KMS-11 (cell line): ENCODE measurements around the gene HDAC3.

Experiments used
- H2AFZ ChIP-seq: fragments of 200-600 bp; sonication (generic); 2 replicates; pipeline ENCODE4 v1.6.1; 2016; ENCODE audit warnings: antibody characterized with exemption, mixed run types, low read depth
- H3K27ac ChIP-seq: fragments of 200-600 bp; sonication (generic); 2 replicates; pipeline ENCODE4 v1.6.1; 2016; ENCODE audit warnings: mild to moderate bottlenecking, mixed run types
- H3K27me3 ChIP-seq: fragments of 200-600 bp; sonication (generic); 2 replicates; pipeline ENCODE4 v1.6.1; 2017; ENCODE audit warnings: mild to moderate bottlenecking, low read depth, mixed run types, moderate library complexity; ENCODE audit not compliant: insufficient read depth
- H3K36me3 ChIP-seq: fragments of 200-600 bp; sonication (generic); 2 replicates; pipeline ENCODE4 v1.6.1; 2017; ENCODE audit warnings: mild to moderate bottlenecking, mixed run types; ENCODE audit not compliant: insufficient read depth
- H3K4me1 ChIP-seq: fragments of 200-600 bp; sonication (generic); 2 replicates; pipeline ENCODE4 v1.6.1; 2016; ENCODE audit warnings: mild to moderate bottlenecking, low read depth, mixed run types; ENCODE audit not compliant: poor library complexity, severe bottlenecking
- H3K4me2 ChIP-seq: fragments of 200-600 bp; sonication (generic); 2 replicates; pipeline ENCODE4 v1.7.0; 2016; ENCODE audit warnings: mild to moderate bottlenecking, mixed run types
- H3K4me3 ChIP-seq: fragments of 200-600 bp; sonication (generic); IDR thresholded peaks from 2 replicates; pipeline ENCODE4 v1.6.1; 2017; ENCODE audit warnings: low read depth, low read length, mixed read lengths; ENCODE audit not compliant: insufficient read depth
- H3K79me2 ChIP-seq: fragments of 200-600 bp; sonication (generic); 2 replicates; pipeline ENCODE4 v1.6.1; 2016; ENCODE audit warnings: low read depth, mixed run types; ENCODE audit not compliant: insufficient read depth
- H3K9ac ChIP-seq: fragments of 200-600 bp; sonication (generic); 2 replicates; pipeline ENCODE4 v1.6.1; 2016; ENCODE audit warnings: mild to moderate bottlenecking, mixed run types
- H4K20me1 ChIP-seq: fragments of 200-600 bp; sonication (generic); 2 replicates; pipeline ENCODE4 v1.6.1; 2016; ENCODE audit warnings: mild to moderate bottlenecking, mixed run types; ENCODE audit not compliant: insufficient read depth
- TF ChIP-seq, protein P1 (sequence below): fragments of 200-600 bp; sonication (generic); conservative IDR thresholded peaks from 2 replicates; pipeline ENCODE4 v1.6.1; 2017; ENCODE audit warnings: low read depth, mild to moderate bottlenecking, antibody characterized with exemption, low read length, moderate library complexity, mixed read lengths

HDAC3 gene

DNA sequence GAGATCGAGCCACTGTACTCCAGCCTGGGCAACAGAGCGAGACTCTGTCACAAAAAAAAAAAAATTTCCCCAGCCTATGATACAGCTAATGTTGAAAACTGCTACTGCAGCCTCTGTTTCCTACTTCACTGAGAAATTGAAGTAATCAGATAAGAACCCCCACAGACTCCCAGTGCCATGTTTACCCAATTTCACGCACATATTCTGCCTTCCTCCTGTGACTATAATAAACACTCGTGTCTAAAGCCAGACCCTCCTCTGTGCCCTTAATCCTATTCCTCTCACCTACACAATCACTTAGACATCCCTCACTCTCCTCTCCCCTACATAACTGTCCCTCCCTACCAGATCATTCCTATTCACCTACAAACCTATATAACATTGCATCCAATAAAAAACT, 39.0 kb upstream of the HDAC3 start:
- TF ChIP-seq, protein P1, sequence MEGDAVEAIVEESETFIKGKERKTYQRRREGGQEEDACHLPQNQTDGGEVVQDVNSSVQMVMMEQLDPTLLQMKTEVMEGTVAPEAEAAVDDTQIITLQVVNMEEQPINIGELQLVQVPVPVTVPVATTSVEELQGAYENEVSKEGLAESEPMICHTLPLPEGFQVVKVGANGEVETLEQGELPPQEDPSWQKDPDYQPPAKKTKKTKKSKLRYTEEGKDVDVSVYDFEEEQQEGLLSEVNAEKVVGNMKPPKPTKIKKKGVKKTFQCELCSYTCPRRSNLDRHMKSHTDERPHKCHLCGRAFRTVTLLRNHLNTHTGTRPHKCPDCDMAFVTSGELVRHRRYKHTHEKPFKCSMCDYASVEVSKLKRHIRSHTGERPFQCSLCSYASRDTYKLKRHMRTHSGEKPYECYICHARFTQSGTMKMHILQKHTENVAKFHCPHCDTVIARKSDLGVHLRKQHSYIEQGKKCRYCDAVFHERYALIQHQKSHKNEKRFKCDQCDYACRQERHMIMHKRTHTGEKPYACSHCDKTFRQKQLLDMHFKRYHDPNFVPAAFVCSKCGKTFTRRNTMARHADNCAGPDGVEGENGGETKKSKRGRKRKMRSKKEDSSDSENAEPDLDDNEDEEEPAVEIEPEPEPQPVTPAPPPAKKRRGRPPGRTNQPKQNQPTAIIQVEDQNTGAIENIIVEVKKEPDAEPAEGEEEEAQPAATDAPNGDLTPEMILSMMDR: no peak
- no peak overlapping the region for H3K27ac ChIP-seq
- H3K36me3 ChIP-seq: no peaks in the 10 kb centered on the region
- no peaks in the 10 kb centered on the region for H3K79me2 ChIP-seq
- no peak overlapping the region for H2AFZ ChIP-seq
- H3K4me2 ChIP-seq: no peak overlapping the region
- H3K27me3 ChIP-seq: no peaks in the 10 kb centered on the region
- no peak overlapping the region for H3K4me3 ChIP-seq
- no peaks in the 10 kb centered on the region for H3K4me1 ChIP-seq
- H3K9ac ChIP-seq: no peak overlapping the region
- no peaks in the 10 kb centered on the region for H4K20me1 ChIP-seq

DNA sequence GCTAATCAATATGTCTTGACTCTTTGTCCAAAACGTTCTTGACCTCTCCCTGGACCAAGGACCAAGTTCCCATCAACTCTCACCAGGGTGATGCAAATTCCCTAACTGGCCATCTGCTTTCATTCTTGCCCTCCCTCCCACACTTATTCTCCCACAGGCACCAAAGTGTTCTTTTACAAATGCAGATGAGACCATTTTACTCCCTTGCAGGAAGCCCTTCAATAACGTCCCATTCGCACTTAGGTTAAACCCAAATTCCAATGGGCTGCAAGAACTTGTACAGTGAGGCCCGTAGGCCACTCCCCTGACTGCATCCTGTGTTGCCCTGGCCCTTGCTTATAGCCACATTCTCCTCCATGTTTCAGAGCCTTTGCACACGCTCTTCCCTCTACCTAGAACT, 38.1 kb upstream of the HDAC3 start:
- Histone ChIP-seq H4K20me1 (no peaks in the 10 kb centered on the region), H2AFZ (no peak overlapping the region), H3K79me2 (no peaks in the 10 kb centered on the region), H3K9ac (no peak overlapping the region), H3K4me3 (no peak overlapping the region), H3K27me3 (no peaks in the 10 kb centered on the region), H3K4me2 (no peak overlapping the region), H3K27ac (no peak overlapping the region), H3K36me3 (no peaks in the 10 kb centered on the region), H3K4me1 (no peaks in the 10 kb centered on the region)
- TF ChIP-seq, protein P1: no peak

DNA sequence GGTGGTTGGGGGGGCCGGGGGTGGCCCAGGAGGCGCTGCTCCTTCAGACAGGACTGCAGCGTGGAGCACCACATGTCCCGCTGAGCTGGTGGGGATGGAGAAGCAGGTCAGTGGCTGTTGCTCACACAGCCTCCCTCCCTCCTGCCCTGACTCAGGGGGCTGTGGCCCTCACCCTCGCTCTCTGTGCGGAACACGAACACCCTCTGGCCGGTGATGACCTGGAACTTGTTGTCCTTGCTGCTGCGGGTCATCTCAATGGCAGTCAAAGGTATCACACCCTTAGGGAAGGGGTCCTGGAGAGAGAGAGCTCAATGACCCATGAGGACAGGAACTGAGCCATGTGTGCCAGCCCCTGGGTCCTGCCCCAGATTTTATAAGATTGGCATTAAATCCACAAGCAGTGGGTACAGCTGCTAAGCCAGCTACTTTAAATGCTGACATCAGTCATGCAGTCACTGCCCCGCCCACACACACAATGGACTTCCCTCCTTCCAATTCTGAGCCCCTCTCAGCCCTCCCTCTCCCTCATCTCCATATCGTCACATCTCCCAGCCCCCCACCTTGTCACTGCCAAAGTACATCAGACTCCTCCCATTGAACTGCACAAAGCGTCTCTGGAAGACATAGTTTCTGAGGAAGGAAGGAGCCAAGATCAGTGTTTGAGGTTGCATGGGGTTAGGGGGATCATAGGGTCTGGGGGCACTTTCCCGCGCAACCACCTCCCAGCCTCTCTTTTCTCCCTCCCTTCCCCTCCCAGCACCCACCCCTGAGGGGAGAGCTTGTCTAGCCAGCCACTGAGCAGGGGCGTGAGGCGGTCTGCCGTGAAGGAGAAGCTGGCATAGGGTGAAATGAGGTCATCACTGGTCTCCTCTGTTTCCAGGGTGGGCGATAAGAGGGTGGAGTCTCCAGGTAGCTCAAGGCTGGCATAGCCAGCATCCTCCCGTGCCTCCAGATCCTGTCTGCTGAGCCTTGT, 36.5 kb upstream of the HDAC3 start:
- Histone ChIP-seq H3K36me3 (no peaks in the 10 kb centered on the region), H3K79me2 (no peaks in the 10 kb centered on the region), H3K27me3 (no peaks in the 10 kb centered on the region), H3K4me2 (no peak overlapping the region), H3K4me3 (no peak overlapping the region), H3K27ac (no peak overlapping the region), H2AFZ (no peak overlapping the region), H3K9ac (no peak overlapping the region), H3K4me1 (no peaks in the 10 kb centered on the region), H4K20me1 (no peaks in the 10 kb centered on the region)
- TF ChIP-seq, protein P1: no peak

DNA sequence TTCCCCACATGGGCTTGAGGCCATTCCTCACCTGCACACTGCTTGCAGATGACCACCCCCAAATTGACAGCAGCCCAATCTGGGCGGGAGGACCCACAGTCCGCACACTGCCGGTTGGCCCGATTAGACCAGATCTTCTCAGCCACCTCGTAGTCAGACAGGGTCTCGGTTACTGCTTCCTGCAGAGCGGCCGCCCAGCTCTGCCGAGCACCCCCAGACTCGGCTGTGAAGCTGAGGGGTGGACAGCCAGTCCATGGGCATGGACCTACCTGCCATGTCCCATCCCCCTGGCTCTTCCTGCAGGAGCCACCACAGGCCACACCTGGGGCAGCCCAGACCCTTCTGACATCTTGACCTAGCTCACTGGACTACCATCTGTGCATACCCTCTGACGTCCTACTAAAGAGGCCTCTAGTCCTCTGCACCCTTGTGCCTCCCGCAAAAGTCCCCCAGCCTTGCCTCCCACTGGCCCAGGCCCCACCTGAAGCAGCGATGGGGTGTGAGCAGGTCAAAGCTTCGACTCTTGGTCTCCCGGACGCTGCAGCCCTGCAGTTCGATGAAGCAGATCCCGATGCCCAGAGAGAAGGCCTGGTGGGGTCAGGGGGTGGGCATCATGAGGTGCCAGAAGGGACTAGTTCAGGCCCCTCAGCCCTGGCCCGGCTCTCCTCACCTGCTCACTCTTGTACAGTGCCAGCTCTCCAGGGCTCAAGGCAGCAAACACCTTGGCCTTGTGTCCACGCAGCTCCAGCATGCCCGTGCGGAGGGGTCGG, 35.6 kb upstream of the HDAC3 start:
- Histone ChIP-seq H3K27me3 (no peaks in the 10 kb centered on the region), H3K4me2 (no peak overlapping the region), H3K79me2 (no peaks in the 10 kb centered on the region), H3K27ac (no peak overlapping the region), H3K4me3 (no peak overlapping the region), H3K9ac (no peak overlapping the region), H3K36me3 (no peaks in the 10 kb centered on the region), H4K20me1 (no peaks in the 10 kb centered on the region), H2AFZ (no peak overlapping the region), H3K4me1 (no peaks in the 10 kb centered on the region)
- TF ChIP-seq, protein P1: no peak
